GM18519 (cell line): ENCODE data around the gene SLC2A5.

ENCODE experiments used
- ATAC-seq: cut with Tn5 transposase; IDR thresholded peaks from one replicate; pipeline ENCODE4 v1.9.1; 2021; ENCODE audit warnings: mild to moderate bottlenecking, moderate library complexity; ENCODE audit not compliant: unreplicated experiment, low FRiP score

SLC2A5 gene

GRCh38 chr1:9093581-9093980 lies 24.1 kb upstream of the SLC2A5 start:
- ATAC-seq: no peak

- no peak for ATAC-seq
Measured at GRCh38 chr1:9093091-9093490, 23.7 kb upstream of the SLC2A5 start.

- ATAC-seq: no peak
Measured at GRCh38 chr1:9088807-9089206, 19.4 kb upstream of the SLC2A5 start.

- no peak for ATAC-seq
Measured at GRCh38 chr1:9087411-9088125, 18.1 kb upstream of the SLC2A5 start.

GRCh38 chr1:9086796-9087195 lies 17.4 kb upstream of the SLC2A5 start:
- ATAC-seq: no peak

GRCh38 chr1:9086045-9086444 lies 16.6 kb upstream of the SLC2A5 start:
- ATAC-seq: no peak

GRCh38 chr1:9085306-9085940 lies 16.0 kb upstream of the SLC2A5 start:
- ATAC-seq: no peak

- ATAC-seq: no peak
Measured at GRCh38 chr1:9084906-9085305, 15.5 kb upstream of the SLC2A5 start.

- no peak for ATAC-seq
Measured at GRCh38 chr1:9081473-9081872, 12.0 kb upstream of the SLC2A5 start.

- no peak for ATAC-seq
Measured at GRCh38 chr1:9080705-9081291, 11.4 kb upstream of the SLC2A5 start.

GRCh38 chr1:9079988-9080704 lies 10.7 kb upstream of the SLC2A5 start:
- ATAC-seq: no peak

GRCh38 chr1:9078752-9079500 lies 9.5 kb upstream of the SLC2A5 start:
- no peak for ATAC-seq

GRCh38 chr1:9078015-9078751 lies 8.7 kb upstream of the SLC2A5 start:
- no peak for ATAC-seq

GRCh38 chr1:9075022-9075421 lies 5.6 kb upstream of the SLC2A5 start:
- no peak for ATAC-seq

GRCh38 chr1:9073143-9073542 lies 3.7 kb upstream of the SLC2A5 start:
- ATAC-seq: no peak

GRCh38 chr1:9071554-9072235 lies 2.3 kb upstream of the SLC2A5 start:
- no peak for ATAC-seq

GRCh38 chr1:9070486-9070885 lies 1.1 kb upstream of the SLC2A5 start:
- ATAC-seq: no peak

GRCh38 chr1:9068981-9069325 lies 482 bp downstream of the SLC2A5 start:
- ATAC-seq: no peak

- ATAC-seq: no peak
Measured at GRCh38 chr1:9066945-9067807, 2.3 kb downstream of the SLC2A5 start.
